Measurements from ENCODE around the gene E2F1. TPM values are rescaled to one million over a fixed set of nuclear protein-coding genes. Genes with fewer than 3 reads are reported as not detected.

Gene E2F1
- total and polyA plus RNA-seq, 2 experiments from 2014 or later, result 12.1 to 42.6 TPM

- no peak for TF ChIP-seq ZNF462 (CRISPR knock-in tag; IDR thresholded peaks at IDR 0.05)
- no peak for TF ChIP-seq ZNF331 (CRISPR knock-in tag; IDR thresholded peaks at IDR 0.05; ENCODE audit: low read depth)
- TF ChIP-seq CREB1 (CRISPR knock-in tag; IDR thresholded peaks at IDR 0.05; ENCODE audit: low read depth), result no peak
- TF ChIP-seq ZNF114 (CRISPR knock-in tag; IDR thresholded peaks at IDR 0.05), result no peak
- TF ChIP-seq STAT1 (IDR thresholded peaks at IDR 0.05; ENCODE audit: unreplicated experiment), result no peak
- no peak for TF ChIP-seq CTCF (conservative IDR thresholded peaks at IDR 0.05; ENCODE audit: low read depth in 2 of 2)
- TF ChIP-seq REST (IDR thresholded peaks at IDR 0.05; ENCODE audit: unreplicated experiment), result no peak
- no peak for TF ChIP-seq JUNB (IDR thresholded peaks at IDR 0.05; ENCODE audit: unreplicated experiment)
- TF ChIP-seq EZH2 (IDR thresholded peaks at IDR 0.05; ENCODE audit: low read depth, unreplicated experiment), result no peak
Measured at GRCh38 chr20:33662172-33662571, 24.0 kb downstream of the E2F1 start, which contains the start of gene C20orf144 (continued).
